K562 (cell line): ENCODE results near the gene HPD. TPM values are rescaled to one million over a fixed set of nuclear protein-coding genes. Genes with fewer than 3 reads are reported as not detected.

Source experiments
- ARHGAP35 ChIP-seq: fragments of 450-650 bp; IDR thresholded peaks from 2 replicates; pipeline ENCODE4 v1.6.1; 2018; ENCODE audit not compliant: partially characterized antibody
- BCOR ChIP-seq: fragments of 450-650 bp; IDR thresholded peaks from 2 replicates; pipeline ENCODE4 v1.6.1; 2016
- BRD9 ChIP-seq: fragments of 450-650 bp; IDR thresholded peaks from 2 replicates; pipeline ENCODE4 v1.6.1; 2018; ENCODE audit warnings: low read depth; ENCODE audit not compliant: partially characterized antibody
- CBX2 ChIP-seq: fragments of 200-600 bp; sonication (generic); IDR thresholded peaks from one replicate; pipeline ENCODE4 v1.6.1; 2012; ENCODE audit warnings: mild to moderate bottlenecking, low read length, inconsistent platforms; ENCODE audit not compliant: insufficient read depth, poor library complexity, severe bottlenecking
- E2F1 ChIP-seq: sonication (generic); formaldehyde crosslinking; IDR thresholded peaks from 2 replicates; pipeline ENCODE4 v1.8.1; 2023; ENCODE audit warnings: mild to moderate bottlenecking, missing genetic modification reagents, moderate library complexity
- E2F4 ChIP-seq: sonication (generic); formaldehyde crosslinking; IDR thresholded peaks from 2 replicates; pipeline ENCODE4 v1.8.0; 2022; ENCODE audit warnings: mild to moderate bottlenecking, low read depth, missing genetic modification reagents
- FOXJ2 ChIP-seq: fragments of 200-800 bp; sonication (Bioruptor generic); IDR thresholded peaks from 2 replicates; pipeline ENCODE4 v1.6.1; 2016; ENCODE audit warnings: missing genetic modification characterization, missing compliant biosample characterization
- MTA2 ChIP-seq: fragments of 450-650 bp; IDR thresholded peaks from 2 replicates; pipeline ENCODE4 v1.6.1; 2016; ENCODE audit warnings: low read depth
- NEUROD1 ChIP-seq: fragments of 150-350 bp; IDR thresholded peaks from 2 replicates; pipeline ENCODE4 v1.6.1; 2014; ENCODE audit warnings: borderline replicate concordance, low read length, low read depth; ENCODE audit not compliant: partially characterized antibody
- NR2C1 ChIP-seq, 2 experiments: fragments of 450-650 bp; IDR thresholded peaks; 2 replicates each; pipeline ENCODE4 v1.6.1; 2017; ENCODE audit warnings: mild to moderate bottlenecking in 2 of 2, antibody characterized with exemption in 1 of 2, inconsistent platforms in 1 of 2, missing compliant biosample characterization in 1 of 2, missing genetic modification characterization in 1 of 2
- RFX5 ChIP-seq: IDR thresholded peaks from 2 replicates; pipeline ENCODE4 v1.6.1; 2011; ENCODE audit warnings: low read depth, mild to moderate bottlenecking, improper control_type of control experiment, low read length
- SIN3A ChIP-seq, 2 experiments: fragments of 150-350 bp in 1 of 2; IDR thresholded peaks; 2 replicates each; pipeline ENCODE4 v1.6.1; 2011 to 2016; ENCODE audit warnings: borderline replicate concordance in 2 of 2, low read depth in 2 of 2, low read length in 2 of 2, mild to moderate bottlenecking in 2 of 2, moderate library complexity in 2 of 2; ENCODE audit not compliant: control insufficient read depth in 1 of 2
- SNAPC5 ChIP-seq: fragments of 250-450 bp; sonication (Bioruptor Pico); IDR thresholded peaks from 2 replicates; pipeline ENCODE4 v1.8.0; 2021; ENCODE audit warnings: moderate library complexity, mild to moderate bottlenecking, inconsistent platforms
- TFAP4 ChIP-seq: sonication (generic); formaldehyde crosslinking; IDR thresholded peaks from 2 replicates; pipeline ENCODE4 v1.8.0; 2022; ENCODE audit warnings: missing genetic modification reagents, mild to moderate bottlenecking, moderate library complexity, borderline replicate concordance
- U2AF1 ChIP-seq: fragments of 200-400 bp; formaldehyde crosslinking; optimal IDR thresholded peaks from 2 replicates; pipeline ENCODE3; 2017; ENCODE audit warnings: mild to moderate bottlenecking, low read depth, low read length, moderate library complexity
- ZNF175 ChIP-seq: fragments of 200-800 bp; sonication (Bioruptor generic); IDR thresholded peaks from 2 replicates; pipeline ENCODE4 v1.6.1; 2016; ENCODE audit warnings: low read depth, mild to moderate bottlenecking, missing genetic modification characterization, missing compliant biosample characterization
- ZSCAN29 ChIP-seq: fragments of 450-650 bp; IDR thresholded peaks from 2 replicates; pipeline ENCODE4 v1.6.1; 2017
- polyA plus RNA-seq, 8 experiments: library from polyadenylated mRNA; depleted of rRNA in 4 of 8; stranded (reverse) in 5 of 8; unstranded in 3 of 8; fragments of >200 nt; fragmentation: Nextera tagmentation in 2 of 8; fragmentation: Illumina TruSeq in 1 of 8; extraction: Ambion mirVana in 2 of 8; extraction: Trizol in 1 of 8; gene quantifications; 2 replicates each; pipeline versions ENCODE4 v1.2.1 to v1.2.3, GENCODE V29; 2011 to 2014; ENCODE audit warnings: inconsistent platforms in 1 of 8, missing spikeins in 1 of 8
- total RNA-seq, 7 experiments: library from RNA; depleted of rRNA in 6 of 7; stranded (reverse); fragments of >200 nt in 6 of 7; fragmentation: Illumina TruSeq in 2 of 7; extraction: Trizol in 2 of 7; gene quantifications; 2 replicates each; pipeline versions ENCODE4 v1.2.1 to v1.2.3, GENCODE V29; 2011 to 2021; ENCODE audit warnings: low replicate concordance in 1 of 7

The HPD gene
- total and polyA plus RNA-seq, 9 of the 15 experiments (the other 6 are each of a cell fraction or from before 2014, with no cell fraction given): 0.06 to 0.29 (median 0.07) TPM; not detected in 4

- TF ChIP-seq E2F1 (CRISPR knock-in tag) (peak; percentile 58; the same call in 1 of the 2 replicates), ZNF175 (CRISPR knock-in tag) (no peak), E2F4 (CRISPR knock-in tag) (peak; percentile 57; the same call in 1 of the 2 replicates), MTA2 (no peak), NEUROD1 (peak; percentile 82), U2AF1 (peak; percentile 41), FOXJ2 (tag) (no peak), SNAPC5 (CRISPR knock-in tag) (no peak), BRD9 (peak; percentile 71), BCOR (no peak; the same call in 1 of the 2 replicates), NR2C1 (IDR thresholded peaks at IDR 0.05) (peak; percentile 49; the same call in 1 of the 2 replicates), NR2C1 (tag; IDR thresholded peaks at IDR 0.05) (no peak), ZSCAN29 (0 out of 2 replicates have a peak, but pooled peaks have one; percentile 16), TFAP4 (CRISPR knock-in tag) (peak; percentile 89), ARHGAP35 (no peak), CBX2 (no peak), SIN3A (IDR thresholded peaks at IDR 0.05; ENCODE audit: borderline replicate concordance in 2 of 2, control insufficient read depth in 1 of 2, low read depth in 2 of 2, low read length in 2 of 2) (peak in 1 of 2 experiments; percentile 52; a peak in 2 of 4 replicates), RFX5 (no peak)
- TF ChIP-seq, all 486 proteins: peak for 164
Measured at GRCh38 chr12:121793838-121794533, 64.7 kb downstream of the HPD start (continued).
